H1 (cell line): ENCODE measurements around the gene SLC4A7. TPM values are rescaled to one million over a fixed set of nuclear protein-coding genes. Genes with fewer than 3 reads are reported as not detected.

Source experiments
- CTCF ChIA-PET: fragments of 300-600 bp; sonication (Branson Sonifier 250); formaldehyde crosslinking; loops from one replicate; lab custom pipeline; 2021; ENCODE audit not compliant: partially characterized antibody; lab: Charles Lee
- POLR2A ChIA-PET: fragments of 300-600 bp; sonication (Branson Sonifier 250); formaldehyde crosslinking; loops from one replicate; lab custom pipeline; 2021; ENCODE audit warnings: inconsistent platforms; ENCODE audit not compliant: partially characterized antibody; lab: Charles Lee
- DNase-seq, 2 experiments: peaks; one replicate each; pipeline versions ENCODE4 v3.0.0 to v3.0.0-alpha.2; 2010 to 2022; ENCODE audit warnings: low spot score in 2 of 2, low read depth in 1 of 2, mixed read lengths in 1 of 2
- FAIRE-seq: peaks from 2 replicates; lab custom pipeline; 2011; peaks lifted over from hg19 to GRCh38; lab: Jason Lieb, UNC
- H2AFZ ChIP-seq: 2 replicates; pipeline ENCODE4 v1.8.1; 2012; ENCODE audit warnings: low read length, inconsistent platforms
- H2AK5ac ChIP-seq: 2 replicates; pipeline ENCODE4 v1.6.1; 2013; ENCODE audit warnings: low read depth, low read length
- H2BK120ac ChIP-seq: replicated peaks from 2 replicates; pipeline ENCODE3; 2013; ENCODE audit warnings: low read depth, low read length, inconsistent platforms
- H2BK12ac ChIP-seq: 2 replicates; pipeline ENCODE4 v1.6.1; 2013; ENCODE audit warnings: low read depth, low read length
- H2BK15ac ChIP-seq: 2 replicates; pipeline ENCODE4 v1.6.1; 2013; ENCODE audit warnings: low read length
- H2BK20ac ChIP-seq: 2 replicates; pipeline ENCODE4 v1.6.1; 2013; ENCODE audit warnings: low read length
- H2BK5ac ChIP-seq: 2 replicates; pipeline ENCODE4 v1.6.1; 2013; ENCODE audit warnings: low read depth, low read length
- H3K14ac ChIP-seq: 2 replicates; pipeline ENCODE4 v1.6.1; 2013; ENCODE audit warnings: inconsistent platforms; ENCODE audit not compliant: insufficient read length
- H3K18ac ChIP-seq: 2 replicates; pipeline ENCODE4 v1.6.1; 2013; ENCODE audit warnings: low read length; ENCODE audit errors: extremely low read depth
- H3K23ac ChIP-seq: 2 replicates; pipeline ENCODE4 v1.6.1; 2013; ENCODE audit warnings: inconsistent platforms; ENCODE audit not compliant: insufficient read length
- H3K23me2 ChIP-seq: 2 replicates; pipeline ENCODE4 v1.6.1; 2013; ENCODE audit warnings: low read depth, low read length
- H3K27ac ChIP-seq: 2 replicates; pipeline ENCODE4 v1.6.1; 2011; ENCODE audit warnings: low read depth, low read length, inconsistent platforms
- H3K27me3 ChIP-seq, 4 experiments: replicated peaks in 1 of 4; 1 replicate in 1 of 4; 2 replicates in 3 of 4; pipeline versions ENCODE4 v1.6.1 to v1.8.1; 2011 to 2013; ENCODE audit warnings: low read length in 3 of 4, mild to moderate bottlenecking in 3 of 4, inconsistent platforms in 2 of 4, mixed read lengths in 2 of 4, moderate library complexity in 1 of 4; ENCODE audit not compliant: control insufficient read depth in 3 of 4, insufficient read depth in 3 of 4; ENCODE audit errors: extremely low read depth in 1 of 4
- H3K36me3 ChIP-seq, 4 experiments: 2 replicates each; pipeline versions ENCODE4 v1.6.1 to v1.8.1; 2011 to 2013; ENCODE audit warnings: mild to moderate bottlenecking in 4 of 4, low read length in 3 of 4, moderate library complexity in 2 of 4, control low read depth in 1 of 4, inconsistent platforms in 1 of 4; ENCODE audit not compliant: insufficient read depth in 4 of 4, control insufficient read depth in 2 of 4
- H3K4ac ChIP-seq: replicated peaks from 2 replicates; pipeline ENCODE3; 2013; ENCODE audit warnings: low read length, low read depth, mixed read lengths, inconsistent platforms; ENCODE audit not compliant: insufficient read length
- H3K4me1 ChIP-seq, 4 experiments: replicated peaks in 1 of 4; 1 replicate in 1 of 4; 2 replicates in 3 of 4; pipeline versions ENCODE4 v1.6.1 to v1.8.1; 2011 to 2013; ENCODE audit warnings: low read length in 3 of 4, inconsistent platforms in 2 of 4, mixed read lengths in 1 of 4; ENCODE audit not compliant: insufficient read depth in 4 of 4, control insufficient read depth in 3 of 4
- H3K4me2 ChIP-seq, 2 experiments: 2 replicates each; pipeline versions ENCODE4 v1.6.1 to v1.8.1; 2011 to 2013; ENCODE audit warnings: low read depth in 2 of 2, low read length in 2 of 2, control low read depth in 1 of 2, inconsistent platforms in 1 of 2, mild to moderate bottlenecking in 1 of 2; ENCODE audit not compliant: insufficient read depth in 1 of 2
- H3K4me3 ChIP-seq, 4 experiments: fragments of 200-600, 300-600 bp in 1 of 4; sonication (generic), shearing (Covaris generic), sonication (Bioruptor Twin) in 1 of 4; 2 replicates each; pipeline versions ENCODE4 v1.5.1 to v1.8.1; 2011 to 2016; ENCODE audit warnings: low read length in 4 of 4, low read depth in 3 of 4, control low read depth in 2 of 4, inconsistent platforms in 2 of 4, mild to moderate bottlenecking in 2 of 4, mixed read lengths in 1 of 4, moderate library complexity in 1 of 4; ENCODE audit not compliant: insufficient read depth in 2 of 4; ENCODE audit errors: extremely low read depth in 1 of 4
- H3K56ac ChIP-seq: replicated peaks from 2 replicates; pipeline ENCODE3; 2013; ENCODE audit warnings: low read depth, mild to moderate bottlenecking, mixed read lengths, low read length, inconsistent platforms; ENCODE audit not compliant: insufficient read length
- H3K79me1 ChIP-seq: 2 replicates; pipeline ENCODE4 v1.6.1; 2013; ENCODE audit warnings: low read depth, low read length, control low read depth
- H3K79me2 ChIP-seq, 2 experiments: 2 replicates each; pipeline versions ENCODE4 v1.6.1 to v1.8.1; 2012 to 2013; ENCODE audit warnings: low read length in 2 of 2, mild to moderate bottlenecking in 2 of 2, inconsistent platforms in 1 of 2; ENCODE audit not compliant: insufficient read depth in 2 of 2, control insufficient read depth in 1 of 2
- H3K9ac ChIP-seq, 4 experiments: replicated peaks in 1 of 4; 1 replicate in 1 of 4; 2 replicates in 3 of 4; pipeline versions ENCODE4 v1.6.1 to v1.8.1; 2011 to 2013; ENCODE audit warnings: low read depth in 3 of 4, low read length in 3 of 4, control low read depth in 2 of 4, mild to moderate bottlenecking in 2 of 4, moderate library complexity in 2 of 4, inconsistent platforms in 1 of 4; ENCODE audit errors: extremely low read depth in 1 of 4
- H3K9me3 ChIP-seq, 2 experiments: 2 replicates each; pipeline versions ENCODE4 v1.6.1 to v1.8.1; 2012 to 2013; ENCODE audit warnings: mild to moderate bottlenecking in 2 of 2, moderate library complexity in 2 of 2, control low read depth in 1 of 2, inconsistent platforms in 1 of 2, low read depth in 1 of 2, low read length in 1 of 2, mixed read lengths in 1 of 2; ENCODE audit not compliant: insufficient read depth in 2 of 2
- H4K20me1 ChIP-seq, 2 experiments: replicated peaks in 1 of 2; 2 replicates each; pipeline versions ENCODE3 to v1.8.1; 2011 to 2013; ENCODE audit warnings: inconsistent platforms in 2 of 2, low read length in 2 of 2, mild to moderate bottlenecking in 1 of 2; ENCODE audit not compliant: insufficient read depth in 2 of 2, control insufficient read depth in 1 of 2
- H4K5ac ChIP-seq: 2 replicates; pipeline ENCODE4 v1.6.1; 2013; ENCODE audit warnings: low read length, low read depth, mixed read lengths, inconsistent platforms; ENCODE audit not compliant: insufficient read length
- H4K8ac ChIP-seq: 2 replicates; pipeline ENCODE4 v1.8.0; 2013; ENCODE audit warnings: mild to moderate bottlenecking, moderate library complexity, low read length, inconsistent platforms; ENCODE audit not compliant: insufficient read depth; ENCODE audit errors: extremely low read depth
- H4K91ac ChIP-seq: replicated peaks from 2 replicates; pipeline ENCODE3; 2013; ENCODE audit warnings: low read length, mixed read lengths, inconsistent platforms; ENCODE audit not compliant: insufficient read length
- E2F6 ChIP-seq: IDR thresholded peaks from 2 replicates; pipeline ENCODE4 v1.6.1; 2012; ENCODE audit warnings: inconsistent platforms
- WGBS, 2 experiments: shearing (Covaris generic) in 1 of 2; methylation state at CpG; one replicate each; pipeline versions ENCODE4 v1.1.6 to v1.1.7; 2013 to 2015; ENCODE audit warnings: low lambda C conversion rate in 2 of 2, mixed read lengths in 2 of 2, inconsistent platforms in 1 of 2, low coverage in 1 of 2, missing lambda C conversion rate in 1 of 2; ENCODE audit not compliant: insufficient replicate concordance in 2 of 2, insufficient coverage in 1 of 2, insufficient read length in 1 of 2; ENCODE audit errors: extremely low coverage in 1 of 2, missing lambda C conversion rate in 1 of 2; 5-methylcytosine and 5-hydroxymethylcytosine counted together
- polyA plus RNA-seq, 7 experiments: library from polyadenylated mRNA; depleted of rRNA in 3 of 7; stranded (reverse) in 5 of 7; unstranded in 2 of 7; fragments of >200 nt in 5 of 7; fragments of 200-250 nt in 2 of 7; gene quantifications; 1 replicate in 5 of 7; 2 replicates in 1 of 7; 4 replicates in 1 of 7; pipeline versions ENCODE4 v1.2.1 to v1.2.3, GENCODE V29; 2011 to 2013; ENCODE audit warnings: missing spikeins in 2 of 7, mixed read lengths in 2 of 7
- total RNA-seq: library from RNA; stranded (reverse); fragmentation: NEBNext Ultra II Directional; extraction: Animal tissue kit (Norgen Biotek cat#: 25700); gene quantifications from 2 replicates; pipeline ENCODE4 v1.2.1, GENCODE V29; 2021

Gene SLC4A7
- total and polyA plus RNA-seq, 2 of the 8 experiments (the other 6 are each of a cell fraction or from before 2014, with no cell fraction given) = 14.9 to 70.5 TPM

DNA sequence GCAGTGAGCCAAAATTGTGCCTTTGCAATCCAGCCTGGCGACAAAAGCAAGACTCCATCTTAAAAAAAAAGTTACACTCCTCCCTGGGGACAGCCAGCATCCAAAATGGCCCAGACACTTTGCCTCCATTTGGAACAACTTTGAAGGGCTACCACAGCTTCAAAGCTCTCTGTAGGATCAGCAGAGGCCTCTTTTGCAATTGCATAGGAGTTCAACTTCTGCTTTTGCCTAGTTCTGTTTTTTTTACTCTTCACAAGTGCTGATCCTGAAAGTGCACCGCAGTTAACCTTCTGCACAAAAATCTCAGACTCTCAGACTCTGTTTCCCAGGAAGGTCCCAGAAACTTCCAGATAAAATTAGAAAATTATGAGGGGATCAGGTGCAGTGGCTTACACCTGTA lies 25.2 kb upstream of the SLC4A7 start:
- CTCF ChIA-PET = no interaction called here
- H3K14ac ChIP-seq = no peak overlapping the region

More for the DNA sequence above, 25.2 kb upstream of the SLC4A7 start:
- no peak overlapping the region for H2BK5ac ChIP-seq
- H4K91ac ChIP-seq = no peak overlapping the region
- H4K20me1 ChIP-seq = no peaks in the 10 kb centered on the region
- no peaks in the 10 kb centered on the region for H3K36me3 ChIP-seq
- no peaks in the 10 kb centered on the region for H3K9me3 ChIP-seq
- H4K8ac ChIP-seq = no peak overlapping the region
- H4K5ac ChIP-seq = no peak overlapping the region
- no peak overlapping the region for H2BK120ac ChIP-seq
- H2BK15ac ChIP-seq = no peak overlapping the region
- 90% methylated on average over 2 of the region's 2 CpGs; no CpG with 5 or more reads in 1 of the 2 experiments for WGBS, 2 experiments
- no peak overlapping the region for H2AK5ac ChIP-seq
- no peaks in the 10 kb centered on the region for H3K79me2 ChIP-seq
- no peak overlapping the region for H3K9ac ChIP-seq
- no peaks in the 10 kb centered on the region; a peak in 1 of 7 replicates for H3K4me1 ChIP-seq
- H3K27me3 ChIP-seq = no peaks in the 10 kb centered on the region
- H3K18ac ChIP-seq = no peak overlapping the region
- POLR2A ChIA-PET = no interaction called here
- FAIRE-seq (no peak), DNase-seq (no peak)
- H3K4ac ChIP-seq = no peak overlapping the region
- no peak overlapping the region for H3K4me3 ChIP-seq
- no peak overlapping the region; the same call in 1 of the 2 replicates for H2AFZ ChIP-seq
- H3K23ac ChIP-seq = no peak overlapping the region
- H3K56ac ChIP-seq = no peak overlapping the region
- no peak overlapping the region for H3K4me2 ChIP-seq
- H3K79me1 ChIP-seq = no peaks in the 10 kb centered on the region
- H3K27ac ChIP-seq = no peak overlapping the region
- no peak overlapping the region for H2BK12ac ChIP-seq
- H2BK20ac ChIP-seq = no peak overlapping the region
- TF ChIP-seq E2F6 = no peak
- H3K23me2 ChIP-seq = no peaks in the 10 kb centered on the region
